Uterus (tissue), 4 donors: ENCODE results near the gene CCR5. TPM values are rescaled to one million over a fixed set of nuclear protein-coding genes. Genes with fewer than 3 reads are reported as not detected.
"Not testable (repeated sequence)": the region's sequence is repeated elsewhere in the genome, so short reads cannot be mapped to it uniquely, and the experiment has no call there.

ENCODE experiments used
- DNase-seq, 2 donors: peaks; one replicate each; pipeline ENCODE4 v3.0.0-alpha.2; 2019 to 2020
- H3K27ac ChIP-seq, 2 donors: fragments of 200-600 bp; sonication (generic); 1 replicate in 1 of 2; 2 replicates in 1 of 2; pipeline ENCODE4 v1.5.1; 2016 to 2018
- H3K27me3 ChIP-seq, 2 donors: fragments of 200-600 bp; sonication (generic); one replicate each; pipeline ENCODE4 v1.5.1; 2018 to 2019; ENCODE audit warnings: control low read depth in 1 of 2
- H3K36me3 ChIP-seq, 2 donors: fragments of 200-600 bp; sonication (generic); one replicate each; pipeline ENCODE4 v1.5.1; 2019; ENCODE audit warnings: control low read depth in 1 of 2
- H3K4me1 ChIP-seq, 2 donors: fragments of 200-600 bp; sonication (generic); one replicate each; pipeline ENCODE4 v1.5.1; 2018 to 2019; ENCODE audit warnings: control low read depth in 1 of 2
- H3K4me3 ChIP-seq, 2 donors: fragments of 200-600 bp; sonication (generic); 1 replicate in 1 of 2; 2 replicates in 1 of 2; pipeline ENCODE4 v1.5.1; 2018 to 2019; ENCODE audit warnings: mild to moderate bottlenecking in 1 of 2
- H3K9me3 ChIP-seq, 2 donors: fragments of 200-600 bp; sonication (generic); one replicate each; pipeline ENCODE4 v1.5.1; 2019; ENCODE audit warnings: control low read depth in 1 of 2
- CTCF ChIP-seq, 4 experiments: fragments of 200-600 bp in 2 of 4; fragments of 450-650 bp in 2 of 4; sonication (generic) in 2 of 4; IDR thresholded peaks; one replicate each; pipeline ENCODE4 v1.5.1; 2016 to 2019; ENCODE audit warnings: antibody characterized with exemption in 4 of 4, mild to moderate bottlenecking in 2 of 4, moderate library complexity in 1 of 4
- POLR2A ChIP-seq, 2 donors: fragments of 450-650 bp; IDR thresholded peaks; one replicate each; pipeline ENCODE4 v1.6.1; 2016; ENCODE audit warnings: antibody characterized with exemption in 2 of 2, mild to moderate bottlenecking in 1 of 2, moderate library complexity in 1 of 2
- intact Hi-C: fragments of 100-400 bp; cut with DNase I; formaldehyde crosslinking; loops from one replicate; pipeline ENCODE4 v1.15.1; 2023; ENCODE audit warnings: low total_unique reads
- total RNA-seq, 4 donors: library from RNA; depleted of rRNA in 3 of 4; stranded (reverse); fragments of >200 nt in 3 of 4; gene quantifications; one replicate each; pipeline versions ENCODE4 v1.1.0 to v1.2.4, GENCODE V29; 2014 to 2023
- donor health status: DM: yes; HTN: yes; CAD: no.

CCR5 gene
- total RNA-seq, 4 donors from 2014 or later: 0.41 to 1.2 TPM; not detected in 2

DNA sequence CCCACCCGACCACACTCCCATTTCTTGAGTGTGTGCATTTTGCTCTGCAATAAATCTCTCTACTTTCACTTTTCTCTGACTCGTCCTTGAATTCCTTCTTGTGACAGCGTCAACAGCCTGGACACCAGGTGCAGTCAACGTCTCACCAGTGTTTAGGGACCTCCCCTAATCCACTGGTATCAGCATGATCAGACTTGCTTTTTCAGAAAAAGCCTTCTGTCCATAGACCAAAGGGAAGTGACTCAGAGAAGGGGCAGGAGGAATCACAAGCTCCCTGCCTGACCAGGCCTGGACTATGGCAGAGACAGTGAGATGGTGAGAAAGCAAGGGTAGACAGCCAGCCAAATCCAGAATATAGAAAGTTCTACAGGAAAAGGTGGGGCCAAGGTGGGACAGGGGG is 15.5 kb downstream of the CCR5 start:
- Histone ChIP-seq H3K36me3 (no peaks in the 10 kb centered on the region), H3K27me3 (no peaks in the 10 kb centered on the region), H3K4me3 (no peak overlapping the region), H3K4me1 (no peaks in the 10 kb centered on the region), H3K27ac (no peak overlapping the region), H3K9me3 (no peaks in the 10 kb centered on the region)
- no peak for TF ChIP-seq CTCF (IDR thresholded peaks at IDR 0.05)
- DNase-seq: no peak
- intact Hi-C loops: no loop called here

DNA sequence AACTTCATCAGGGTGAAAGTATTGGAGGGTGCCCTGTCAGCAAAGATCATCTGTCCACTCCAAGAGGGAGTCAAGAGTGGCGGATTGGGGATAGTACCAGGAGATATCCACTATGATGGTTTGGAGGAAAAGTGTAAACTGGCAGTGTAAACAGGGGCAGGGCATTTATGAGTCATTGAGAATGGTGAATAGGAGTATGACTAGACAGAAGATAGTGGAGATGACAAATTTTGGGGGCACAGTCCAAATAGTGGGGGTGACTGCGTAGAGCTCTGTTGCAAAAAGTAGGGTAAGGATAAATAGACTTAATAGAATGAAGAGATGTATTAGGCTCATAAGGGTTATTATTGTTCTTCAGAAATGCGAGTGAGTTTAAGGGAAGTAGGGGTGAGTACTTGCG is 18.1 kb downstream of the CCR5 start:
- H3K36me3 ChIP-seq, DNase-seq, H3K27ac ChIP-seq, H3K4me1 ChIP-seq, intact Hi-C loops, H3K4me3 ChIP-seq, H3K9me3 ChIP-seq, H3K27me3 ChIP-seq: not testable (repeated sequence)

DNA sequence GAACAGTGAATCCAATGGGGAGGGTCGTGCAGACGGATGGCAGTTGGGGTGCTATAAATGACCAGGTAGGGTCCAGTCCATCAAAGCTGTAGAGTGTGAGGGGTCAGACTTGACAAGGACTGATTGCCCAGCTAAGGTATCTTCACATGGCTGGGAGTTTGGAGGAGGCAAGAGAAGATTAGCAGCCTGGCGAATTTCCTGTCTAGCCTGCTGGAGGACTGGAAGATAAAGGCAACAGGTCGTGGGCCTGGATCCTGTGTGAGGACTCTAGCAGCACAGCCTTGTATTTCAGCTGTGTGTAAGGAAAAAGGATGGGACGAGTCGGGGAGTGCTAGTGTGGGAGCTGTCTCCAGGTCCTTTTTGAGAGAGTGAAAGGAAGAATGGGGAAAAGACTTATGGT is 18.6 kb downstream of the CCR5 start:
- DNase-seq: no peak
- Histone ChIP-seq H3K9me3 (no peaks in the 10 kb centered on the region), H3K27me3 (no peaks in the 10 kb centered on the region), H3K4me3 (no peak overlapping the region), H3K36me3 (no peaks in the 10 kb centered on the region), H3K4me1 (no peaks in the 10 kb centered on the region), H3K27ac (no peak overlapping the region)
- intact Hi-C loops: no loop called here
- no peak for TF ChIP-seq CTCF (IDR thresholded peaks at IDR 0.05)
- no peak for TF ChIP-seq POLR2A (IDR thresholded peaks at IDR 0.05)

- H3K9me3 ChIP-seq, H3K27ac ChIP-seq, H3K4me1 ChIP-seq, intact Hi-C loops, DNase-seq, H3K27me3 ChIP-seq, H3K36me3 ChIP-seq, H3K4me3 ChIP-seq: not testable (repeated sequence)
Observed at GRCh38 chr3:46391526-46391925, 20.8 kb downstream of the CCR5 start.

DNA sequence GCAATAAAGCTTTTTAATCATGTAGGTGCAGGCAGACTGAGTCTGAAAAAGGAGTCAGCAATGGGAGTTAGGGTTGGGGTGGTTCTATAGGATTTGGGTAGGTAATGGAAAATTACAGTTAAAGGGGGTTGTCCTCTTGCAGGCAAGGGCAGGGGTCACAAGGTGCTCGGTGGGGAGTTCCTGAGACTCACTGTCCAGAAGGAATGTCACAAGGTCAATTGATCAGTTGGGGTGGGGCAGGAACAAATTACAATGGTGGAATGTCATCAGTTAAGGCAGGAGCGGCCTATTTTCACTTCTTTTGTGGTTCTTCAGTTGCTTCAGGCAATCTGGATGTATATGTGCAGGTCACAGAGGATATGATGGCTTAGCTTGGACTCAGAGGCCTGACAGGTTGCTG is 22.3 kb downstream of the CCR5 start:
- intact Hi-C loops: no loop called here
- no peak for TF ChIP-seq CTCF (IDR thresholded peaks at IDR 0.05)
- no peak for TF ChIP-seq POLR2A (IDR thresholded peaks at IDR 0.05)

DNA sequence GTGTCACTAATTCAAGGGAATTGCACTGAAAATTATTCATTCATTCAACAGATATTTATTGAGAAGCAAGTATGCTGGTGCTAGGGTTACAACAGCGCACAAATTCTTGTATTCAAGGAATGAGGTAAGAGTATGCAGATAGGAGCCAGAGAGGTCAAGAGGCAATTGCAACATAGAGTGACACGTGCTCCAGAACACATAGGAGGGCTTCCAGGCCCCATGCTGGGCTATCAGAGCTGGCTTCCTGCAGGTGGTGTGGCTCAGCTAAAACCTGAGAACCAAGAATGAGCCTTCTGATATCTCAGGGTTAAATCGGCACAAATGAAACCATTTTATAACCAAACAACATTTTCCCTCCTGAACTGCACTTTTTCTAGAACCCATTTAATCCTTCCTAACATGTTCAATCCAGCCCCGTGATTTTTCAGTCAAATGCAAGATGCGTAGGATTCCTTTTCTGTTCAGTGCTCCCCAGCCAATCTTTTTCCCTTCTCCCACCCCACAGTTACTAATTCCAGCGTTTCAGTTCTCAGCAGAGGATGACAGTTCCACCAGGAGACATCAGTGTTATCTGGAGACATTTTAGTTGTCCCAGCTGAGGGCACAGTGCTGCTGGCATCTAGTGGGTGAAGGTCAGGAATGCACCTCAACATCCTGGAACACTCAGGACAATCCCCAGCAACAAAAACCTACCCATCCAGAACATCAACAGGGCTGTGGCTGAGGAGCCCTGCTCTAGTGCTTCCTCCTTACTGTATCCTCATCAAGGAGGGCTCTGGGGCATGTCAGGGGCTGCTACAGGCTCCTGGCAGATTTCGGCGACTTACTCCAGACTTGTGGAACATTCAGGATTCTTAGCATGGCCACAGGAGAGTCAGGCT is 23.0 kb downstream of the CCR5 start:
- Histone ChIP-seq H3K4me1 (no peaks in the 10 kb centered on the region), H3K36me3 (no peaks in the 10 kb centered on the region)
- intact Hi-C loops: no loop called here

More for the DNA sequence above, 22.3 kb downstream of the CCR5 start:
- Histone ChIP-seq H3K27ac (no peak overlapping the region), H3K27me3 (no peaks in the 10 kb centered on the region), H3K4me3 (no peak overlapping the region), H3K4me1 (no peaks in the 10 kb centered on the region), H3K36me3 (no peaks in the 10 kb centered on the region), H3K9me3 (no peaks in the 10 kb centered on the region)
- DNase-seq: no peak

More for the DNA sequence above, 23.0 kb downstream of the CCR5 start:
- no peak overlapping the region for H3K27ac ChIP-seq
- TF ChIP-seq CTCF (IDR thresholded peaks at IDR 0.05) (no peak), POLR2A (IDR thresholded peaks at IDR 0.05) (no peak)
- H3K9me3 ChIP-seq: no peaks in the 10 kb centered on the region
- DNase-seq: no peak
- H3K27me3 ChIP-seq: no peaks in the 10 kb centered on the region
- no peak overlapping the region for H3K4me3 ChIP-seq
